C4-2B (cell line): Measurements from ENCODE around the gene ARHGAP42.
A peak's percentile ranks its signal among the peaks of the same experiment; 100 is the strongest.

Experiments
- CTCF ChIP-seq: fragments of 450-650 bp; conservative IDR thresholded peaks from 2 replicates; pipeline ENCODE4 v1.5.1; 2017; ENCODE audit warnings: mild to moderate bottlenecking
- ZFX ChIP-seq: fragments of 450-650 bp; IDR thresholded peaks from 2 replicates; pipeline ENCODE4 v1.6.1; 2017

- peak; percentile 80 for TF ChIP-seq CTCF
- no peak for TF ChIP-seq ZFX
These were observed 168.5 kb downstream of the ARHGAP42 start for GRCh38 chr11:100855466-100856067.
